Adrenal gland (tissue), 5 donors: Measurements from ENCODE around the gene UPK1B.

Experiments used
- POLR2A ChIP-seq, 2 donors: fragments of 450-650 bp; IDR thresholded peaks; one replicate each; pipeline ENCODE4 v1.6.1; 2017; ENCODE audit warnings: antibody characterized with exemption in 2 of 2, mild to moderate bottlenecking in 2 of 2, moderate library complexity in 1 of 2
- TF ChIP-seq, protein P1 (sequence below), 6 experiments: fragments of 450-650 bp in 4 of 6; fragments of 200-600 bp in 2 of 6; sonication (generic) in 1 of 6; IDR thresholded peaks; 1 replicate in 5 of 6; 2 replicates in 1 of 6; pipeline versions ENCODE4 v1.5.1 to v1.8.0; 2016 to 2021; ENCODE audit warnings: antibody characterized with exemption in 6 of 6, mild to moderate bottlenecking in 2 of 6, moderate library complexity in 1 of 6
- donor health status: DM: no; HTN: no; CAD: no.

DNA sequence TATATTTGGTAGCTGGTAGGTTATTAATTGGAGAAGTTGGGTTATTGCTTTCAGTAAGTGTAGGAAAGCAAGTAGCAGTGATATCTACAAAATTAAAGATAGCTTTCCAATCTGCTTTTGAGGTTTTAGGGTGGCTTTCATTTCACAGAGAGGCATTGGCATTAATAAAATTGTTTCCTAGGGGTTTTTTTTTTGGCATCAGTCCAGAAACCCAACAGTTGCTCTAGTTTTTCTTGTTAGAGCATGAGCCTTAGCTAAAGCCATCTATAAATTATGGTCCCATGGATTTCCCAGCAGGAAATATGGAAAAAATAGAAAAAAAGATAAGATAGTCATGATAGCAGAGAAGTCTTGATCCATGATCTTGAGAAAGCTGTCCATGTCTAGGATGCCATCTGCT, 70.3 kb downstream of the UPK1B start:
- no peak for TF ChIP-seq POLR2A (IDR thresholded peaks at IDR 0.05)
- TF ChIP-seq, protein P1, sequence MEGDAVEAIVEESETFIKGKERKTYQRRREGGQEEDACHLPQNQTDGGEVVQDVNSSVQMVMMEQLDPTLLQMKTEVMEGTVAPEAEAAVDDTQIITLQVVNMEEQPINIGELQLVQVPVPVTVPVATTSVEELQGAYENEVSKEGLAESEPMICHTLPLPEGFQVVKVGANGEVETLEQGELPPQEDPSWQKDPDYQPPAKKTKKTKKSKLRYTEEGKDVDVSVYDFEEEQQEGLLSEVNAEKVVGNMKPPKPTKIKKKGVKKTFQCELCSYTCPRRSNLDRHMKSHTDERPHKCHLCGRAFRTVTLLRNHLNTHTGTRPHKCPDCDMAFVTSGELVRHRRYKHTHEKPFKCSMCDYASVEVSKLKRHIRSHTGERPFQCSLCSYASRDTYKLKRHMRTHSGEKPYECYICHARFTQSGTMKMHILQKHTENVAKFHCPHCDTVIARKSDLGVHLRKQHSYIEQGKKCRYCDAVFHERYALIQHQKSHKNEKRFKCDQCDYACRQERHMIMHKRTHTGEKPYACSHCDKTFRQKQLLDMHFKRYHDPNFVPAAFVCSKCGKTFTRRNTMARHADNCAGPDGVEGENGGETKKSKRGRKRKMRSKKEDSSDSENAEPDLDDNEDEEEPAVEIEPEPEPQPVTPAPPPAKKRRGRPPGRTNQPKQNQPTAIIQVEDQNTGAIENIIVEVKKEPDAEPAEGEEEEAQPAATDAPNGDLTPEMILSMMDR (IDR thresholded peaks at IDR 0.05) = no peak
